ENCODE results near the gene SCMH1.
A peak's percentile ranks its signal among the peaks of the same experiment; 100 is the strongest.
"Not testable (repeated sequence)": the region's sequence is repeated elsewhere in the genome, so short reads cannot be mapped to it uniquely, and the experiment has no call there.

SCMH1 gene

DNA sequence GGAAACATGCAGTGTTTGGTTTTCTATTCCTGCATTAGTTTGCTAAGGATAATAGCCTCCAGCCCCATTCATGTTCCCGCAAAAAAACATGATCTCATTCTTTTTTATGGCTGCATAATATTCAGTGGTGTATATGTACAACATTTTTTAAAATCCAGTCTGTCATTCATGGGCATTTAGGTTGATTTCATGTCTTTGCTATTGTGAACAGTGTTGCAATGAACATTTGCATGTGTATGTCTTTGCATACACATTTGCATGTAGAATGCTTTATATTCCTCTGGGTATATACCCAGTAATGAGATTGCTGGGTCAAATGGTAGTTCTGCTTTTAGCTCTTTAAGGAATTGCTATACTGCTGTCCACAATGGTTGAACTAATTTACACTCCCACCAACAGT is 9.0 kb upstream of the SCMH1 start:
- not testable (repeated sequence) for DNase-seq (ENCODE audit: extremely low read depth in 1 of 2, low read depth in 1 of 2)

DNA sequence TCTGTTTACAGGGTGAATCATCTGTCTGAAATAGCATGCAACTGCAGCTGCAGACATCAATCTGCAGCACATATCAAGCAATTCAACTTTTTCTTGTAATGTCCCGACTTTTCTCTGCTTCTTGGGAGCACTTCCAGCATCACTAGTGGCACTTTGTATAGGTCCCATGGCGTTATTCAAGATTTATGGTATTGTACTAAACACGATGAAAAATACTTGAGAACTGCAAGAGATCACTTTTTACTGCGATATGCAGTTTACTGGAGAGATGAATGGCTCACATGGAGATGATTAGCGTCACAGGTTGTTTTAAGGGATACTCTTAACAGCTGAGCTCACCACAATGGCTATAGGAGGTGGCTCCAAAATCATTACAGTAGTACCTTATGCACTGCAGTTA is 7.2 kb upstream of the SCMH1 start:
- no peak for DNase-seq (ENCODE audit: extremely low read depth in 1 of 2, low read depth in 1 of 2)

DNA sequence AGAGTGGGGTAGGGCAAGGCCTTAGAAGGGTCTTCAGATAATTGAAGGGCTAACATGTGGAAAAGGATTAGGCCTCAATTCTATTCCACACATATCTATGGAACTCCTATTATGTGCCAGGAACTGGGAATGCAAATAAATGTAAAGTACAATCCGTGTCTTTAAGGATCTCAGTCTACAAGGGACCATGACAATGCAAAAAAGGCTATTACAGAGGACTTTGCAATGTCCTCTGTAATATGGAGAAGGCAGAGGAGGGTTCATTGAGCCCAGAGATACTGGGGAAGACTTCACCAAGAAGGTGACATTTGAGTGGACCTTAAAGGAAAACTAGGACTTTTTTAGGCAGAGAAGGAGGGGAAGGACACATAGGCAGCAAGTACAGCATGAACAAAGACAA is 4.5 kb upstream of the SCMH1 start:
- no peak for DNase-seq (ENCODE audit: extremely low read depth in 1 of 2, low read depth in 1 of 2)

DNA sequence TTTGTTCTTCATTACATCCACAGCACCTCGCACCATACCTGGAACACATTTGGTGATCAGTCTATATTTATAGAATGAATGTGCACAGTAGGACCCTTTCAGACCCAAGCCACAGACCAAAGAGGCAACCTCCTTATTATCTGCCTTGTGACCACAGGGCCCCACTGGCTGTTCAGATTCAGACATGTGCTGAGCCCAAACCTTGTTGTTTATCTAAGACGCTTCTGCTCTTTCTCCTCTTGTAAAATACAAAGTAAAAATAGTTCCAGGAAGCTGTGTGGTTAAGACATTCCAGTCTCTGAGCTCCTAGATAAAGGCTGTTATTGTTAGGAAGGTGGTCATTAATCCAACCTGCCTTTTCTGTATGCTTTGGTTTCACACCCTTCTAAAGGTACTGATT is 3.6 kb upstream of the SCMH1 start:
- DNase-seq (ENCODE audit: extremely low read depth in 1 of 2, low read depth in 1 of 2), result no peak

DNA sequence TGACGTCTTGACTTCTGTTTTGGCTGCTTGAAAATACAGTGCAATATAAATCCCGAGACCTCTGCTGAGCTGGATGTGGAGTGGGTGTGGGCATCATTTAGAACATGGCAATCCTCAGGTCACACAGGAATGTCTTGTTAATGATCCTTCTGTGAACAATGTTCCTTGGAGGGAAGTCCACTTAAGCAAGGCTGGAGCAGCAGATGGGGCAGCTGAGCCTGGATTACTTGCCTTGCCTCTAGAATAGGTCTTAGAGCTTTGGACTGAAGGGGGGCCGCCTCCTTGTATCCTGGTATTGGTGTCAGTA is 926 bp upstream of the SCMH1 start:
- no peak for DNase-seq (ENCODE audit: extremely low read depth in 1 of 2, low read depth in 1 of 2)

DNA sequence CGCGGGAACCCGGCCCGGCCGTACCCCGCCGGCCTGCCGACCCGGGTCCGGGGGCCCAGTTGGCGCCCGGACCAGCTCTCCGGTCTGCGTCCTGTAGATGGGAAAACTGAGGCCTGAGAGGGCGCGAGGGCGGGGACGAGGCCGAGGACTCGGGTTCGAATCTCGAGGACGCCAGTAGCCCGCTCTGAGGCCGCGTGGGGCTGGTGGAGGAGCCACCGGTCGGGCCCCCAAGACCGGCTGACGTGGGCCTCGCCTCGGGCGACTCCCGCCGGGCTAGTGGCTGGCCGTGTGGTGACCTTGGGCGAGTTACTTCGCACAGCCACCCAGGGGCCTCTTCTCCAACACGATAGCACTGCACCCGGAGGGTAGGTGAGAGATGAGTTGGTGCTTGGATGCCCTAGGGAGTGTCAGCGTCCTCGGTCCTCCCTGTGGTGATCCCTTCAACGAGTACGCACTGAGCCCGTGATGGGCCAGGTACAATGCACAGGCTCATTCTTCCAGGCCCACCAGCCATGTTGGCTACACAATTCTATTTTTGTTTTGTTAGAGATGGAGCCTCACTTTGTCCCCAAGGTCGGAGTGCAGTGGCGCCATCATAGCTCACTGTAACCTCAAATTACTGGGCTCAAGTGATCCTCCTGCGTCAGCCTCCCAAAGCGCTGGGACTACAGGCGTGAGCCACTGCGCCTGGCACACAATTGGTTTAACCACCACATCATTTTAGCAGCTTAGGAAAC is 404 bp upstream of the SCMH1 start:
- DNase-seq (ENCODE audit: extremely low read depth in 1 of 2, low read depth in 1 of 2), result peak in 1 of 2 donors; percentile 4

DNA sequence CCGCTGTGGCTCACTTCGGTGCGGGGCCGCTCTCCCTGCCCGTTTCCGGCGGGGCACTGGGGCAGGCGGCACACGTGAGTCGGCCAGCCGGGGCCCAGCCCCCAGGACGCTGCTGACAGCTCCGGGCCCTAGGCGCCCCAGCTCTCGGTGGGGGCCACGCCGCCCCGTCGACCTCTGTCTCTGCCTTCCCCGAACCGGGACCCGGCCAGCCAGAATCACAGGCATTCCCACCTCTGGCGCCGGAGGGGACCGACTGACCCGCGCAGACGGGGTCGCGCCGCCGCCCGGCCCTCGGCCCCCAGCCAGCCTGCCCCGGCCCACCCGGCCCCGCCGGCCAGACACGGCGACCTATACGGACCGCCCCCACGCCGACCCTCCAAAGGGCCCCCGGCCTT is 755 bp downstream of the SCMH1 start:
- DNase-seq (ENCODE audit: extremely low read depth in 1 of 2, low read depth in 1 of 2), result peak; percentile 33 to 36

DNA sequence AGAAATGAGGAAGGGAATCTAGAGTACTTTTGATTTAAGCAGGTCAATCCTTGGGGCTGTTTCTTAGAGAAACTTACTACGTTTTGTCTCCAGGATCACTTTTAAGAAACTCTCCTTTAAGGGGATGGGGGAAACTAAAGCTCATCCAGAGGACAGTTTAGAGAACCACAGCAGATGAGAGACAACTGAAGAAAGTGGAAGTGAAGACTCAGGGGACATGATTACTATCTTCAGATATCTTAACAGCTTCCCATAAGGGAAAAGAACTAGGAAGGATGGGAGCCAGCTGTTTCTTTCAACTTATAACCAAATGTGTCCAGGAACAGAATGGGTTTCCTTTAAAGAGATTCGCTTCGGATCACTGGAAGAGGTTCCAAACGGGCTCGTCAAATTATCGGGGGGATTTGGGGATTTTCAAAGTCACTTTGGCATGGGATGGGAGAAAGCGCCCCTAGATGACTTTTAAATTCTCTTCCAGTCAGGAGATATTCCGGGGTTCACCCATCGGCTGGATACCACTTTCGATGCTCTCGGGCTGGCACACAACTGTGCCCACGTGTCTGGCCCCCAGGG is 1.2 kb downstream of the SCMH1 start:
- DNase-seq (ENCODE audit: extremely low read depth in 1 of 2, low read depth in 1 of 2), result no peak

DNA sequence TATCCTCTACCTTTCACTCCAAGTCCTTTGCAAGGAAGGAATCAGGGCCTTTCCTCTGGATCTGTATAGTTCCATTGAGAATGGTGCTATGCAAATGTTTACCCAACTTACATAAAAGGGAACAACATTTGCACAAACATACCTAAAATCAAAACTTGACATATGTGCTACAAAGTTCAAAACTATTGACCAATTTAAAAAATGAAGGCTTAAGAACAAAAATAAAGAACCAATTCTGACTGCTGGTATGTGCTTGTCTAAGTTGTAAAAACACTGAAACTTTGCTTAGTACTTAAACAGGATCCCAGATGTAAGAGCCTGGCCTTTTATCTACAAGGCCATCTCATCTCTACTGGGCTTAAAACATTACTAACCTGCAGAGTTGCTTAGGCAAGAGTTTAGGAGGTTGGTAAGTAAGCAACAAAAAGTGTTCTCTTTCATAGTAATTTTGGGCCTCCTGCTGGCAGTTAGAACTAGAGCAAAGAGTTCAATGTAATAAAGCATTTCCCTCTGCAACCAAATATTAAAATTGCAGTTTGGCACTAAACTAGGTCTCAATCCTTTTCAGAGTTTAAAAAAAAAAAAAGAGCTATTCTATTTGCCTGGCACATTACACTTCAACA is 2.0 kb downstream of the SCMH1 start:
- DNase-seq (ENCODE audit: extremely low read depth in 1 of 2, low read depth in 1 of 2), result no peak

DNA sequence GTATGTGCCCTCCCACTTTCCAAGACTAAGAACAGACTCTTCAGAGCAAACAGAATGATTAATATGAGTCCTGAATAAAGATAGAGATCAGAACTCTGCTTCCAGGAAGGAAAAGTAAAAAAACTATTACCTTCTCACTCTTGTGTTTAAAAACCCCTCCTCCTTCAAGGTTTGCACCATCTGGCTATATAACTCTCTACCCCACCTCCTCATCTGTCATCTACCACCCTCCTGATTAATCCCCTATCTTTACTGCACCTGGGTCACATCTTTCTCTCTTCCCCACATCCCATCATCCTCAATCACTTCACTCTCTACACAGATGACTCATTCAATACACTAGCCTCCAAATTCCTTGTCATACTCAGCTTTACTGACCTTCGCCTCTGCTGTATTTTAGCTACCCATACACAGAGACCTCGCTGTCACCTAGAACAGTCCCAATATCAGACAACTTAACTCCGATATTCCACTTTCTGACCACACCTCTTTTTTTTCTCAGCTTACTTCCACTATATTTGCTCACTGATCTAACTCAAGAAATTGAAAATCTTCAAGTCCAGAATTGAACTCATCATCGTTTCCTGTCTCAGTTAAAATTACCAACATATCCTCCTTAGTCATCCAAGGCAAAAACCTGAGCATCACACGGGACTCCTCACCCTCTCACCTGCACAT is 3.7 kb downstream of the SCMH1 start:
- DNase-seq (ENCODE audit: extremely low read depth in 1 of 2, low read depth in 1 of 2), result no peak

DNA sequence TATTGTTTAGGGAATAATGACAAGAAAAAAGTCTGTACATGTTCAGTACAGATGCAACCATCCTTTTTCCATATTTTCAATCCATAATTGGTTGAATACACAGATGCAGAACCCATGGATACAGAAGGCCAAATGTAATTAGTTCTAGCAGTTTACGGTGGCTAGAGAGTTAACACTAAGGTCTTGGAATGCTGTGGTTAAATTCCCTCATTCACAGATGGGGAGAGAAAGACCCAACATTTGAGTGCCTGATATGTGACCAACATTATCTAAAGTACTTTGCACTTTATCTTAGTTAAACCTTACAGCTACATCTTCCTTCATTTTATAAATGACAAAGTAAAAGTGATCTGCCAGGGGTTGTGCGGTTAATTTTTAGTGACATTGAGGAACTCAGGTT is 5.3 kb downstream of the SCMH1 start:
- no peak for DNase-seq (ENCODE audit: extremely low read depth in 1 of 2, low read depth in 1 of 2)

DNA sequence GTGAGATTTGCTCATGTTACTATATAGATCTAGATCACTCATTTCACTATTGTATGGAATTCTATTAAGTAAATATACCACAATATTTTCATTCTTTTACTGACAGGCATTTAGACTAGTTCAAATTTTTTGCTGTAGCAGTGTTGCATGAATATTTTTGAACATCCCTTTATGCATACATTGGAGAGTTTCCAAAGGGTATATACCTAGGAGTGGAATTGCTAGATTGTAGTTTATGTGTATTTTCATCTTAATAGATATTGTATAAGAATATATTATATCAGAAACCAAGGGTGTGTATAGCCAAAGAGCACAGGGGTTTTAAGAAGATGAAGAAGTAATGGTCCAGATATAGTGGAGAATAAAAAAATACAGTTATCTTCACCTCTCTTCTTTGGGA is 6.2 kb downstream of the SCMH1 start:
- no peak for DNase-seq (ENCODE audit: extremely low read depth in 1 of 2, low read depth in 1 of 2)

DNA sequence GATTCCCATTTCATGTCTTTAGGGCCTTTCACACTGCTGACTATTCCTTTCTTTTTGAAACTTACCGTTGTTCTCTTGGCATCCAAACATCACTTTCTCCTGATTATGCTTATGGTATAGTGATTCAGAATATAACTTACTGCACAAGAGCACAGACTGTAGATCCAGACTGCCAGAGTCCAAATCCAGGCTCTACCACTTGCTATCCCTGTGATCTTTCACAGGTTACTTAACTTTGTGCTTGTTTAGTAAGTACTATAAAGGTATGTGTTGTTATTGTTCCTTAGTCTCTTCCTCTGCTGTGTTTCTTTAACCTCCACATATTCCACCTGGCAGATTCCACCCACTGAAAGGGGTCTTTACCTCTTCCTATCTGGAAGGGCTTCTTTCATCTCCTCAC is 8.4 kb downstream of the SCMH1 start:
- DNase-seq (ENCODE audit: extremely low read depth in 1 of 2, low read depth in 1 of 2), result no peak

DNA sequence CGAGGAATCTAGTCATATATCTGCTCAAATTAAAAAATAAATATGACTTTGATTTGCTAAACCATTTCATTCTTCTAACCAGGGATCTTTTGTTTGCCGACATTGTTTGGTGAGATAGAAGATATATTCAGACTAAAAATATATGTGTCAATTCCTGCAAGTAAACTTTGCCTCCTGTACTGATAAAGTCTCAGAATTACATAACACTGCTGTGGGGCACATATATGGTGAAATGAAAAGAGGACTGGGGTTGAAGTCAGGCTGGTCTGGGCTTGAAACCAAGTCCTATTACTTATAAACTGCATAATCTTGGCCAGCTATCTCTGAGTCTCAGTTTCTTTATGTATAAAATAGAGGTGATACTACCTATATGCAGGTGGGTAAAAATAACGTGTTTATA is 9.8 kb downstream of the SCMH1 start:
- no peak for DNase-seq (ENCODE audit: extremely low read depth in 1 of 2, low read depth in 1 of 2)

DNA sequence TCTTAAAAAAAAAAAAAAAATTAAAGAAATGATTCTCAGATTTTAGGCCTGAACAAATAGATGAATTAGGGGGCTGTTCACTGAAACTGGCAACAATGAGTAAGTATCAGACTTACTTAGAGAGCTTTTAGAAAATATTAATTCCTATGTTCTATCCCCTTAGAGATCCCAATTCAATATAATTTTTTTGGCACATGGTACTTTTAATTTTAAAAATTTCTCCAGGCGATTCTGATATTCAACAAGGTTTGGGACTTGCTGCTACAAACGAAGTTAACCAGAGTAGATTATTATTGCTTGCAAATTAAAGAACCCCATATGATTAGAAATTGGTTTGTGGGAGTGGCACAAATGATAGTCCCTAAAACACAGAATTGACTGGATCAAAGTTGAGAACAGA is 11.4 kb downstream of the SCMH1 start:
- no peak for DNase-seq (ENCODE audit: extremely low read depth in 1 of 2, low read depth in 1 of 2)

DNA sequence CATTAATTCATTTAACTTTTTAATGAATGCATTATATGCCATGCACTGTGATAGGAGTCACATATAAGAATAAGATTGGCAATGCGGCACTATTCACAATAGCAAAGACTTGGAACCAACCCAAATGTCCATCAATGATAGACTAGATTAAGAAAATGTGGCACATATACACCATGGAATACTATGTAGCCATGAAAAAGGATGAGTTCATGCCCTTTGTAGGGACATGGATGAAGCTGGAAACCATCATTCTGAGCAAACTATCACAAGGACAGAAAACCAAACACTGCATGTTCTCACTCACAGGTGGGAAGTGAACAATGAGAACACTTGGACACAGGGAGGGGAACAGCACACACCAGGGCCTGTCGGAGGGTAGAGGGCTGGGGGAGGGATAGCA is 12.9 kb downstream of the SCMH1 start:
- not testable (repeated sequence) for DNase-seq (ENCODE audit: extremely low read depth in 1 of 2, low read depth in 1 of 2)

DNA sequence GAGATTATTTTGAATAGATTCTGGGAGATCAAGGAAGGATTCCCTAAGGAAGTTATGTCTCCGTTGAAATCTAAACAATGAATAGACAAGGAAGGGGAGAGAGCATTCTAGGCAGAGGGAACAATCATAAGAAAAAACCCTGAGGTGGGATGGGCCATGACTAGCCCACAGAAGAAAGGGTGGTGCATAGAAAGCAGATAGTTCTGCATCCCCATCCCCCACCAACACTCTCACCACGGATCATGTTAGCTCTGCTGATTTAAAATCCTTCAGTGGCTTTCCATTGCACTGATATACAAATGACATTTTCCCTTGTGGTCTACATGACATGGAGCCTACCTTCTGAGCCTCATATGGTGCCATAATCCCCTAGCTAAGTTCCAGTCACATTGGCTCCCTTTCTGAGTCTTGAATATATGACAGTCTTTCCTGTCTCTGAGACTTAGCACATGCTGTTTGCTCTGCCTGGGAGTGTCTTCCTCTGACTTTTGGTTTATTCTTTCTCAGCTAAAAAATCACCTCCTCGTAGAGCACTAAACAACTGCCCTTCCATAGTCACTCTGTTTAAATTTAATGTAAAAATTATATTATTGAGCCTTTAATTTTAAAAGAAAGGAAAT is 15.2 kb downstream of the SCMH1 start:
- DNase-seq (ENCODE audit: extremely low read depth in 1 of 2, low read depth in 1 of 2), result no peak

DNA sequence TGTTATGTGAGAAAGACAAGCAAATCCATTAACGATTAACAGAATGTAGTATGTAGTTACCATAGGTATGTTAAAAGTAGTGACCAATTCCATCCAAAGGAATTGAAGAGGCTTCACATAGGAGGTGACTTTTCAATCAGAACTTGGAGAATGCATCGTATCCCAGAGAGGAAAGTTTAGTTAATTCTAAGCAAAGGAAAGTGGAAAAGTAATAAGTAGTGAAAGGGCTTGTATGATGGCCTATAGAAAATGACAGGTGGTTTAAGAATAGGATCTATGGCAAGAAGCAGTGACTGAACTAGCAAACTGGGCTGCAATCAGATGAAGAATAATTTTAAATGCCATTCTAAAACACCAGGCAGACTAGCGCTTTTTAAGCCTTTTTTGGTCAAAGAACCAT is 16.6 kb downstream of the SCMH1 start:
- DNase-seq (ENCODE audit: extremely low read depth in 1 of 2, low read depth in 1 of 2), result no peak

DNA sequence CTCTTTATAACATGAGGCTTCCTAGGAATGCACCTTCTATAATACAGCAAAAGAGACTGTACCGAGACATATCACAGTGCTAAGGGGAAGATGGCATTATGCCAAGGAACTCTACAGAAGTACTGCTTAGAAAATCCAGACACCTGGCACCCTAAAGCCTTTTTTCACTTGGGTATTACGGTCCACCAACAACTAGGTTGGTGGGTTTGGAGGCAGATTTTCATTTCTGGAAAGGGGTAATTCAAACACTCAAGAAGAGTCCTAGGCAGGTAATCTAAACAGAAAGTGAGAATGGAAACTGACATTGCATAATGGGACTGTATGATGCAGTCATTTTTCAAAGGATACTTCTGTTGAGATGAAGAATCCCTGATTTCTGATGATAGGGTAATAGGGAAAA is 19.6 kb downstream of the SCMH1 start:
- DNase-seq (ENCODE audit: extremely low read depth in 1 of 2, low read depth in 1 of 2), result no peak

DNA sequence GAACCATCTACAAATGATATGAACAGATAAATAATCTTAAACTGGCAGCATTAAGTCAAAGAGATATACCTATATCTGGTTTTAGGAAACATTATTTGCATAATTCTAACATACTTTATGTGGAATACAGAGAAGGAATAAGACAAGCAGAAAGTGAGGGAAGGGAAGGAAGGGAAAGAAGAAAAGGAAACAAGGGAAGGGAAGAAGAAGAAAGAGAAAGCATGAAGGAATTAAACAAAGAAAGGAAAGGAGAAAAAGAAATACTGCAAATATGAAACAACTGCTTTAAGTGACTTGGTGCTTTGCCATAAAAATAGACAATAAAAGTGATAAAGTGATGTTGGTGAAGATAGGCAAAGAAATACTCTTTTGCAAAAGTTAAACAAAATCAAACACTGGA is 20.1 kb downstream of the SCMH1 start:
- no peak for DNase-seq (ENCODE audit: extremely low read depth in 1 of 2, low read depth in 1 of 2)

DNA sequence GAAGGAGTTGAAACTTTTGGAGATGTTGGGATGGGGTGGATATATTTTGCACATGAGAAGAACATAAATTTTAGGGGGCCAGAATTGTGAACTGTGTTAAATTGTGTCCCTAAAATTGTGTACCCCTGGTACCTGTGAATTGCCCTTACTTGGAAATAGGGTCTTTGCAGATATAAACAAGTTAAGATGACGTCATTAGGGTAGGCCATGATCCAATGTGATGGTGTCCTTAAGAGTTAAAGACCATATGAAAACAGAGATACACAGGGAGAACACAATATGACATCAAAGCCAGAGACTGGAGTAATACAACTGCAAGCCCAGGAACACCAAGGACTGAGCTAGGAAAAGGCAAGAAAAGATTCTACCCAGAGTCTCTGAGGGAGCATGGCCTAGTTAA is 24.0 kb downstream of the SCMH1 start:
- DNase-seq (ENCODE audit: extremely low read depth in 1 of 2, low read depth in 1 of 2), result no peak

DNA sequence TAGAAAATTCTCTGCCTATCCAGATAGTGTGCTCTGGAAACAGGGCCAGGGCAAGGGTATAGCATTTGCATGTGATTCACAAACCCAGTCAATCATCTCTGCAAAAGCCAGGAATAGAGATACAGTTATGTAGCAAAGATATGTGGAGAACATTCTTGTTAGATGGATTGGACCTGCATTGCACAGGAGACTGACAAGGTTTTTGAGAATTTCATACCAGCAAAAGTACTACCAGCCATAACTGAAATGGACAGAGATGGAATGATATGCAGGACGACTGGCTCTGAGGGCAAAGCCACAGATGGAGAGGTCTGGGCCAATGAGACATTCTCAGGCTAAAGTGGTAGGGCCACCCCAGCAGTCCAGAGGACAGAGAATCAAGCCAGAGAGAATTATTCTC is 24.7 kb downstream of the SCMH1 start:
- DNase-seq (ENCODE audit: extremely low read depth in 1 of 2, low read depth in 1 of 2), result no peak

Measured in stimulated activated CD8-positive, alpha-beta memory T cell treated with anti-CD3 and anti-CD28 coated beads, Interleukin-7, amount 100 ng/mL, for 48 hours (primary cell).